Measurements from ENCODE around the gene KCTD20. TPM values are rescaled to one million over a fixed set of nuclear protein-coding genes. Genes with fewer than 3 reads are reported as not detected.

KCTD20 gene
- total RNA-seq, 1 experiment from 2014 or later = 46.6 TPM

GRCh38 chr6:36487698-36488097, 44.9 kb downstream of the KCTD20 start:
- peaks cover 62% of the 10 kb centered on the region for H3K36me3 Mint-ChIP-seq (ENCODE audit: insufficient read depth, unreplicated experiment)
- no peaks in the 10 kb centered on the region for H3K27me3 Mint-ChIP-seq (ENCODE audit: insufficient read depth, unreplicated experiment)
- no peak for DNase-seq (ENCODE audit: unreplicated experiment)
- ChIA-PET POLR2A (interaction anchor here (1.7 kb wide), 1 partner anchor 15 kb away, joined by 5 read pairs; no protein-coding TSS in a partner anchor), CTCF (interaction anchor here (0.6 kb wide), 1 partner anchor 146 kb away, joined by 4 read pairs; no protein-coding TSS in a partner anchor)
- TF ChIP-seq CTCF (IDR thresholded peaks at IDR 0.05; ENCODE audit: unreplicated experiment) = no peak
- intact Hi-C loops (cut with micrococcal nuclease) = no loop called here
- H3K9me3 Mint-ChIP-seq (ENCODE audit: unreplicated experiment) = no peaks in the 10 kb centered on the region
- no peaks in the 10 kb centered on the region for H3K4me1 Mint-ChIP-seq (ENCODE audit: insufficient read depth, unreplicated experiment)
- BruUV-seq (replicated peaks) = no TSS peak
- H3K4me3 Mint-ChIP-seq (ENCODE audit: unreplicated experiment) = no peak overlapping the region
- no peak overlapping the region for H3K27ac Mint-ChIP-seq (ENCODE audit: low read depth, unreplicated experiment)

DNA sequence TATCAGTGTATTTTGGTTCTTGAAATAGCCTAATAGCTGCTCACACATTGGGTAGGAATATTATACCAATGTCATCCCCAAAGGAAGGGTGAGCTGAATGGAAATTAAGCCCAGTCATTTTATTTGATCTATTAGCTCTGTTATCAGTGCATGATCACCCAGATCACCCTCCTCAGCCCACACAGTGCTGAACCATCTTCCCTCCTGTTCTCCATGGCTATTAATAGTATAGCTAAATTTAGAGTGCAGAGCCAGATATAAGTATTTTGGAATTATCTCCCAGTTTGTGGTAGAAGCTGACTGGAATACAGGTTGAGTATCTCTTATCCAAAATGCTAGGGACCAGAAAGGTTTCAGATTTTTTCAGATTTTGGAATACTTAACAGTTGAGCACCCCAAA, 45.4 kb downstream of the KCTD20 start:
- CTCF ChIA-PET = interaction anchor here (0.6 to 0.8 kb wide), 3 partner anchors 13 to 147 kb away, joined by 3 to 4 read pairs (median 3); no protein-coding TSS in a partner anchor
- Mint-ChIP-seq H3K27me3 (ENCODE audit: insufficient read depth, unreplicated experiment) (no peaks in the 10 kb centered on the region), H3K27ac (ENCODE audit: low read depth, unreplicated experiment) (no peak overlapping the region), H3K9me3 (ENCODE audit: unreplicated experiment) (no peaks in the 10 kb centered on the region), H3K36me3 (ENCODE audit: insufficient read depth, unreplicated experiment) (peaks cover 64% of the 10 kb centered on the region), H3K4me1 (ENCODE audit: insufficient read depth, unreplicated experiment) (no peaks in the 10 kb centered on the region), H3K4me3 (ENCODE audit: unreplicated experiment) (no peak overlapping the region)
- DNase-seq (ENCODE audit: unreplicated experiment) = no peak
- POLR2A ChIA-PET = interaction anchor here (1.7 kb wide), 1 partner anchor 15 kb away, joined by 5 read pairs; no protein-coding TSS in a partner anchor
- BruUV-seq (replicated peaks) = no TSS peak
- intact Hi-C loops (cut with micrococcal nuclease) = no loop called here
- TF ChIP-seq CTCF (IDR thresholded peaks at IDR 0.05; ENCODE audit: unreplicated experiment) = no peak

DNA sequence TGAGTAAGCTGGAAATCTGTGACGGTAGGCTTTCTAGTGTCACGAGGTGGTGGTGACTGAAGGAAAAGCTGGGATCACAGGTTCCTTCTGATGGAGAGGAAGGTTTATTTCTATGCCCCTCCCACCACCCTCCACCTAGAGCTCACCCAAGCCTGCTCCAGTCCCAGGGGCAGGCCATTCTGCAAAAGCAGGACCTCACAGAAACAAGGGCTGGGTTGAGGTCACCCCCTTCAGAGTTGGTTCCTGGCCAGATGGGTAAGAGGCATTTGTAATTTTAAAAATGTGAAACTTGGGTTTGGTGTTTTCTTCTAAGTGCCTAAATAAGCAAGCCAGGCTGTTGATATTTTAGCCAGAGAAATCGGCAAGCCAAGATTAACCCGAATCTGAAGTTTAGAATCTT, 46.6 kb downstream of the KCTD20 start:
- no peak for DNase-seq (ENCODE audit: unreplicated experiment)
- no peak for TF ChIP-seq CTCF (IDR thresholded peaks at IDR 0.05; ENCODE audit: unreplicated experiment)
- Mint-ChIP-seq H3K9me3 (ENCODE audit: unreplicated experiment) (no peaks in the 10 kb centered on the region), H3K27ac (ENCODE audit: low read depth, unreplicated experiment) (no peak overlapping the region), H3K27me3 (ENCODE audit: insufficient read depth, unreplicated experiment) (no peaks in the 10 kb centered on the region), H3K36me3 (ENCODE audit: insufficient read depth, unreplicated experiment) (peaks cover 61% of the 10 kb centered on the region), H3K4me3 (ENCODE audit: unreplicated experiment) (no peak overlapping the region), H3K4me1 (ENCODE audit: insufficient read depth, unreplicated experiment) (peaks cover 9% of the 10 kb centered on the region)
- intact Hi-C loops (cut with micrococcal nuclease) = no loop called here
- BruUV-seq (replicated peaks) = no TSS peak
- POLR2A ChIA-PET = no interaction called here
- CTCF ChIA-PET = interaction anchor here (0.7 kb wide), 1 partner anchor 125 kb away, joined by 3 read pairs; no protein-coding TSS in a partner anchor

DNA sequence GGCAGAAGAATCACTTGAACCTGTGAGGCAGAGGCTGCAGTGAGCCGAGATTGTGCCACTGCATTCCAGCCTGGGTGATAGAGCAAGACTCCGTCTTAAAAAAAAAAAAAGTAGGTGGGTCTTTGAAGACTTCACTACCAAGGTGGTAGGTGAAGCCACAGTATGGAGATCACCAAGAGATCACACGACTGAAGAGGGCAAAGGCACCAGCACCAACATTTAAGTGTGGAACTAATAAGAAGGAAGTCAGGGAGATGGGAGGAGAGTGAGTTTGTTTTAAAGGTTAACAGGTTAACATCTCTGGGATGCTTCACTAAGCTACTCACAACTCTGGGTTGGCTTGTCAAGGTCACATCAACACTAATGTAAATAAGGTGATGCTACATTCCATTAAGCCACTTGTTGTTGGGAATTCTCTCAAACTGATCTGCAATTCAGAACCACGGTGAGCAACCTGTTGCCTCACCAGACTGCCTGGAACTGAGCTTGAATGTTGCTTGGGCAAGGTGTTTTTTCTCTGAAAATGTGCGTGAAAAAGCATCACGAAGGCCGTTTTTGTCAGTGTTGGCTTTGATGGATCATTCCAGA, 48.7 kb downstream of the KCTD20 start:
- ChIA-PET CTCF (no interaction called here), POLR2A (no interaction called here)
- Mint-ChIP-seq H3K4me3 (ENCODE audit: unreplicated experiment) (no peak overlapping the region), H3K27me3 (ENCODE audit: insufficient read depth, unreplicated experiment) (no peaks in the 10 kb centered on the region), H3K9me3 (ENCODE audit: unreplicated experiment) (no peaks in the 10 kb centered on the region), H3K36me3 (ENCODE audit: insufficient read depth, unreplicated experiment) (peaks cover 60% of the 10 kb centered on the region), H3K4me1 (ENCODE audit: insufficient read depth, unreplicated experiment) (peaks cover 10% of the 10 kb centered on the region), H3K27ac (ENCODE audit: low read depth, unreplicated experiment) (no peak overlapping the region)
- no peak for TF ChIP-seq CTCF (IDR thresholded peaks at IDR 0.05; ENCODE audit: unreplicated experiment)
- intact Hi-C loops (cut with micrococcal nuclease) = no loop called here
- DNase-seq (ENCODE audit: unreplicated experiment) = no peak
- no TSS peak for BruUV-seq (replicated peaks)

All from MCF 10A (cell line).